ENCODE measurements around the gene POLD2.

DNA sequence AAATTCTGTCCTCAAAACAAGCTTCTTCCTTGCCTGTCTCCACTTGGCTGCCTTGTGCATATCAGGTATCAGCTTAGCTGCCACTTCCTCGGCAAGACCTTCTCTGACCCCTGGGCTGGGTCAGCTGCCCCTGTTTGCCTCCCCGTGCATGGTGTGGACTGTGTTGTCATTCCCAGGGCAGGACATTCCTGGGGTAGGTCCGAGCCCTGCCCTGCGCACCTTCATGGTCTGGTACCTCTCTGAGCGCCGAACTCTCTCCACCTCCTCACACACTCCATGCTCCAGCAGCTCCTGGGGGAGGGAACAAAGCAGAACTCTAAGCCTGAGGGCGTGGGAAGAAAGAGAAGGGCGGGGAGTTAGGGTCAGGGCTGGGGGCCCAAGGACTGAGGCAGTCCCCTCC is 44.8 kb downstream of the POLD2 start:
- no peak for TF ChIP-seq ZNF274 (IDR thresholded peaks at IDR 0.05; ENCODE audit: low read depth, low read length)
- TF ChIP-seq SUZ12 (IDR thresholded peaks at IDR 0.05; ENCODE audit: extremely low read depth, insufficient read depth, insufficient read length) = no peak
- TF ChIP-seq YY1 (IDR thresholded peaks at IDR 0.05; ENCODE audit: insufficient read depth, insufficient read length) = no peak

Data from NT2/D1 (cell line).